ENCODE results near the gene RAB22A.
"Not testable (repeated sequence)": the region's sequence is repeated elsewhere in the genome, so short reads cannot be mapped to it uniquely, and the experiment has no call there.

The RAB22A gene

GRCh38 chr20:58389968-58390658 lies 80.6 kb downstream of the RAB22A start:
- peak; percentile 68 for DNase-seq

- no peak for DNase-seq
Measured at GRCh38 chr20:58390659-58391035, 81.1 kb downstream of the RAB22A start.

DNA sequence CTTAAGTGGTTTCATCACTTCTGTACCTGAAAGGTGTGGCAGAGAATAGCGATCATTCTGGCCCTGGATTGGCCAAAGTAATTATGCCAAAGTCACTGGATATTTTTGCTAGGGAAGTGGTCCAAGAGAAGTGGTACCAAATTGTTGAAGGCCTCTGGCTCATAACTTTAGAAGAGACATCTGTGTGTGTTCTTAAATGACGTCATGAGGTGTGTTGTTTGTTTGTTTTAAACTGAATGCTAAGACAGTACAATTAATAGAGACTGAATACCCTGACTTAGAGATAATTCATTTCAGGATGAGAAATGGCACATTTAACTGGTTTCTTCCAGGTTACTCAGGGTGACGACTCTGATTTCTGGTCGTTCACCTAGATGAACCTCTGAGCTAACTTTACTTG lies 82.8 kb downstream of the RAB22A start:
- DNase-seq: no peak

DNA sequence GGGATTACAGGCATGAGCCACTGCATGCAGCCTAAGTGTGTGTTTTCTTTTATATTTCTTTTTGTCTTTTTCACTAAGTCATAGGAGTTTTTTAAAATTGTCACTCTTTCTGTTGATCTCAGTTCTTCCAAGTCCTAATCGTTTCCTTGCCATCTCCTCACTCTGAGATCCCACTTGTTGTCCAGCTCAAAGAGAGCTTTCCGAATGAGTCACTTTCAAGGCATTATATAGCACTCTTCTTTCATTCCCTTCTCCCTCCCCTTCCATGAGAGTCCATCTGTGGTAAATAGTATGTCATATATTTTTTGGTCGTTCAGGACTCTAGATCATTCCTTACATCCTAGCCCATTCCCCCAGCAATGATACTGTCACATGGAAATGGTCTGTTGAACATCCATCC lies 83.8 kb downstream of the RAB22A start:
- no peak for DNase-seq

GRCh38 chr20:58394801-58395200 lies 85.3 kb downstream of the RAB22A start:
- DNase-seq: no peak

- no peak for DNase-seq
Measured at GRCh38 chr20:58395604-58396003, 86.1 kb downstream of the RAB22A start.

DNA sequence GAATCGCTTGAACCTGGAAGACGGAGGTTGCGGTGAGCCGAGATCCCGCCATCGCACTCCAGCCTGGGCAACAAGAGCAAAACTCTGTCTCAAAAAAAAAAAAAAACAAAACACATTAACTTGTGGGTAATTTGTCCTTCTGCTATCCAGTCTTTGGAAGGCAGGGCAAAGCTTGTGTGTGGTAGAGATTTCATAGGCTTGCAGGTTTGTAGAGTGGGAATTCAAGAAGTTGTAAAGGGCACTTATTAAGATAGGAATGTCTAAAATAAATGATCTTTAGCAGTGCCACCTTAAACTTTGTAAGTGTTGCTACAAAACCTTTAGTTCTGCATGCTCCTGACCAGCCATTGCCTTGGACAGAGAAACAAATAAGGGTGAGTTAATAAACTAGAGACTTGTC lies 87.9 kb downstream of the RAB22A start:
- no peak for DNase-seq

- no peak for DNase-seq
Measured at GRCh38 chr20:58398254-58398653, 88.7 kb downstream of the RAB22A start.

- no peak for DNase-seq
Measured at GRCh38 chr20:58399926-58400325, 90.4 kb downstream of the RAB22A start.

DNA sequence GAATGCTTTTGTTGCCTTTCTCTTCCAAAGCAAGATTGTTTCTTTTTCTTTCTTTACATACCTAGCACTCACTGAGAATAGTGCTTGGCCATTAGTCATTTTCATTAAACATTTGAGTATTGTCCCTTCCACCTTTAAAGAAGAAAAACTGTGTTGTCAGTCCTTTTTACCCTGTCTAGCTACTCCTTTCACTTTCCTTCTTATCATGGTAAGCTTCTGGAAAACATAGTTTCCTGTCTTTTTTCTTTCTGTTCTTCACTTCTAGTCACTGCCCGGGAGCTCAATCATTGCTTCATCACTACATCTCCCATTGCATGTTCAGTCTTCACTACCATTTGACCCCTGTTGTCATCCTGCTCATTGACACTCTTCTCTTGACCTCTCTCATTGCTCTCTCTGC lies 91.6 kb downstream of the RAB22A start:
- no peak for DNase-seq

DNA sequence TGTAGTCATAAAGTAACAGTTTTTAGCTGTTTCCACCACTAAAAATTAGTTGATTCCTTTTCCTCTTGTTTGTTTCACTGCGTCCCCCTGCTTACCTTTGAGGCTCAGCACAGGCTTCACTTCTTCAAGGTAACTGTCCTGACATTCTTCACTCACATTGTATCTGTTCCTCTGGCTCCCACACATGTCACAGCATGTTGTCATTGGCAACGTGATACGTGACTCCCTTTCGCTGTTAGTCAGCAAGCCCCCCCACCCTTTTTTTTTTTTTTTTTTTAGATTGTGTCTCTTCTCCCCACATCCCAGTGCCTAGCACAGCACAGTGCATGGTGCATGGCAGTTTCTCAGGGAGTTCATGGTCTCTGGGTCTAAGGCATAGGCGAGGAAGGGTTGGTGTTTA lies 92.8 kb downstream of the RAB22A start:
- no peak for DNase-seq

- DNase-seq: no peak
Measured at GRCh38 chr20:58402827-58403226, 93.3 kb downstream of the RAB22A start.

DNA sequence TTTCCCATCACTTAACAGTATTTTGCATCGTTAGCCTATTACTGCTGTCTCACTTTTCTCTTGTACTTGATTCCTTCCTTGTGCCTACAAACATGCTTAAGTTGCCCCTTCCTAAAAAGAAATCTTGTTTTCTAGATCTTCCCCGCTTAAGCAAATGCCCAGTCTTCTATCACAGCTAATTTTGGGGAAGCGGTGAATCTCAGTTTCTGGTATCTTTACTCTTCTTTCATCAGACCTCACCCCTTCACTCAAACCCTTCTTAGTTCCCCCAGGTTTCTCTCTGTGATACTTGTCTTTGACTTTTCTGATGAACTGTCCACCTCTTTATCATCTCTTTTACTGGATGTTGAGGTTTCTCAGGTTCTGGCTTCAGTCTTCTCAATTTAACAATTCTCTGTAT lies 93.8 kb downstream of the RAB22A start:
- DNase-seq: no peak

GRCh38 chr20:58405504-58406291 lies 96.2 kb downstream of the RAB22A start:
- DNase-seq: no peak

DNA sequence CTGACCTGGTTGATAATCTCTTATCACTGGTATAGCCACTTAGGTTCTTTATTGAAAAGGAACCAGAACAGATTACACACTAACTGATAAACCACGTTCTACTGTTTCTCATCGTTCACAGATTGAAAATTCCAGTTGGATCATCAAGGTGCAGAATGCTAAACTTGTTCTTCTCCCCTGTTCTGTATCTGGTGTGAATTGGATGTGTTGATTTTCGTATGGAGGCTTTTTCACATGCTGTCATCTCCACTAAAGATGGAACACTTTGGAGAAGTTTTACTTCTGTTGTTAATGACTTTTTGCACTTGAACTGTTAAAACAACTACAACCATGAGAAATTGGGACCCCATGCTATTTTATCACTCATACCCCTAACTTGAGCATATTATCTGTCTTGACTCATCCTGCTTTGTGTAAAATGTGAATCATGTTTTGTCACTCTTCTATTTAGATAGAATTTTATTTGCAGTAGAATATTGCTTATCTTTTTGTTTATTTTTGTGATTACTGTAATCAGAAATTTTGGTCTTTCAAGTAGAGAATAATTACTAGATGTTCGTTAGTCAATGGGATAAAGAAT lies 97.0 kb downstream of the RAB22A start:
- no peak for DNase-seq

GRCh38 chr20:58407201-58407873 lies 97.8 kb downstream of the RAB22A start:
- DNase-seq: peak; percentile 71

DNA sequence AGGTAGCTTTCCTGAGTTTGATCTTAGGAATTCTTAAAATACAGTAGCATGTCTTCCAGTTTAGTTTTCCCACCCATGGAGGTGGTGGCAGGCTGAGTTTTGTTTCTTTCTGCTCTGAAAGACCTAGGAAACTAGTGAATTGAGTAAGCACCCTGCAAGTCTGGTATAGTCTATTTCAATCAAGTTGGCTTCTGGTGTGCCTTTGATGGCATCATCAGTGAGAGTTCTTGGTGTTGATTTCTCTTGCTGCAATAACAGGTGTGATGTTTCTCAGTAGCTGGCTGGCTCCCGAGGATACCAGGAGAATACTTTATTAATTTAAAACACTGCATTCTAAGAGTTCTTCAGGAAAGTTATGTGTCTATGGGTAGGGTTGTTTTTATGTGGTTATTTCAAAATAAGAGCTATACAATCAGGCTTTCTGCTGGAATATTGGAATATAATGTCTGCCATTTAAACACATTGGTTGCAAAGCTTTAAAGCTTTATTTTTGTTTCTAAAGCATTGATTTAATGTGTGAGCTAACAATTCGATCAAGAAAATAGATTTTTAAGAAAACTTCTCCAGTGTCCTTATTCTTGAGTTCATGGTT lies 98.5 kb downstream of the RAB22A start:
- DNase-seq: no peak

GRCh38 chr20:58408603-58409246 lies 99.2 kb downstream of the RAB22A start:
- no peak for DNase-seq

DNA sequence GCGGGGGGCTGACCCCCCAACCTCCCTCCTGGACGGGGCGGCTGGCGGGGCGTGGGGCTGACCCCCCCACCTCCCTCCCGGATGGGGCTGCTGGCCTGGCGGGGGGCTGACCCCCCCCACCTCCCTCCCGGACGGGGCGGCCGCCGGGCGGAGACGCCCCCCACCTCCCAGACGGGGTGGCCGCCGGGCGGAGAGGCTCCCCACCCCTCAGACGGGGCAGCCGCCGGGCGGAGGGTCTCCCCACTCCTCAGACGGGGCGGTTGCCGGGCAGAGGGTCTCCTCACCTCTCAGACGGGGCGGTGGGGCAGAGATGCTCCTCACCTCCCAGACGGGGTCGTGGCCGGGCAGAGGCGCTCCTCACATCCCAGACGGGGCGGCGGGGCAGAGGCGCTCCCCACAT lies 104.7 kb downstream of the RAB22A start:
- not testable (repeated sequence) for DNase-seq

DNA sequence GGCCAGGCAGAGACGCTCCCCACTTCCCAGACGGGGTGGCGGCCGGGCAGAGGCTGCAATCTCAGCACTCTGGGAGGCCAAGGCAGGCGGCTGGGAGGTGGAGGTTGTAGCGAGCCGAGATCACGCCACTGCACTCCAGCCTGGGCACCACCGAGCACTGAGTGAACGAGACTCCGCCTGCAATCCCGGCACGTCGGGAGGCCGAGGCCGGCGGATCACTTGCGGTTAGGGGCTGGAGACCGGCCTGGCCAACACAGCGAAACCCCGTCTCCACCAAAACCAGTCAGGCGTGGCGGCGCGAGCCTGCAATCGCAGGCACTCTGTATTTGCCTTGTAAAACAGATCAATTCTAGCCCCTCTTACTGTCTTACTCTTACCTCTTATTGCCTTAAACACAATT lies 105.3 kb downstream of the RAB22A start:
- not testable (repeated sequence) for DNase-seq

DNA sequence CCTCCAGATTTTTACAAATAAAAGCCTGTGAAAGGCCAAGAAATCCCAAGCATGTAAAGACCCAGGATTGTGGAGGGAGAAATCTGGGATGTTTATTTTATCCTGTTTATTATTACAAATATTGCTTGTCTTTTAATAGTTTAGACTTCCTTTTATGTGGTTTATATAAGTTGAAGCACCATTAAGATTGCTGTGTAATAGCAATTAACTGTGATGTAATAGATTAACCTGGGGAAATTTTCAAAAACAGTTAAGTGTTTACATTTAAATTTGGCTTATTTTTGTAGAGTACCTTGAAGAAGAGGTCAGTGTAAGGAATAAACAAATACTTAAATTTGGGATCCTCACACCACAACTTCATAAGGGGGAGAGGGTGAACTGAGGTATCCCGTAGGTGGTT lies 106.5 kb downstream of the RAB22A start:
- no peak for DNase-seq

DNA sequence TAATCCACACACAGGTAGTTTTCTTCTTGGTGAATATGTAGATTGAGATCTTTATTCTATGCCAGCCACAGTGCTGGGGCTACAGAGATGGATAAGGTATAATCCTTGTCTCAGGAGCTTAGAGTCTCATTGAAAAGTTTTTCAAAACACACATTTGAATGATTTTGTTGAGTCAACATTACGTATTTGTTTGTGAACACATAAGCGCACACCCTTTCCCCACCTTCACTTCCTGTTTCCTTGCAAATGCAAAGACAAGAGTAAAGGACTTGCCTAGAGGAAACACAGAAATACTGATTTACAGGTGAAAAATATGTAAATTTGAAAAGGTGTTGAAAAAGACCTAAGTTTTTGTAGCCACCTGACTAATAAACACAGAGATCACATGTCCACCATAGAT lies 107.3 kb downstream of the RAB22A start:
- no peak for DNase-seq
